HG03442 (cell line): Measurements from ENCODE around the gene ZNF32.

Source experiments
- ATAC-seq: cut with Tn5 transposase; IDR thresholded peaks from one replicate; pipeline ENCODE4 v1.9.1; 2021; ENCODE audit warnings: mild to moderate bottlenecking, moderate library complexity; ENCODE audit not compliant: unreplicated experiment

ZNF32 gene

DNA sequence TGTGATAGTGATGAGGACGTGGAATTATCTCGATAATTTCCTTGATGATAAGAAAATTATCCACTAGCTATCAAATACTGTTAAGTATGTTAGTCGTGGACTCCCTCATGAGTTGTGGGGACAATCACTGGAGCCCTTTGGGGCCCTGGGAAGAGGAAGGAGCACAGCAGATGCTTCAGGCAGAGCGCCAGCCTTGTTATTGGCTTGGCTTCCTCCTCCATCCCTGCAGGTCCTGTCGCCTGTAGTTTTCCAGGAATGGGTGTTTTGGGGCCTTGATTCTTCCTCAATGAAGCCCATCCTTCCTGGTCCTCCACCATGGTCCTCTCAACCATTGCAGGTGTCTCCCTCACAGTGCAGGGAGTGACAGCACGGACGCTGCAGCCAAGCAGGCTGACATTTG, 32.5 kb upstream of the ZNF32 start:
- no peak for ATAC-seq

DNA sequence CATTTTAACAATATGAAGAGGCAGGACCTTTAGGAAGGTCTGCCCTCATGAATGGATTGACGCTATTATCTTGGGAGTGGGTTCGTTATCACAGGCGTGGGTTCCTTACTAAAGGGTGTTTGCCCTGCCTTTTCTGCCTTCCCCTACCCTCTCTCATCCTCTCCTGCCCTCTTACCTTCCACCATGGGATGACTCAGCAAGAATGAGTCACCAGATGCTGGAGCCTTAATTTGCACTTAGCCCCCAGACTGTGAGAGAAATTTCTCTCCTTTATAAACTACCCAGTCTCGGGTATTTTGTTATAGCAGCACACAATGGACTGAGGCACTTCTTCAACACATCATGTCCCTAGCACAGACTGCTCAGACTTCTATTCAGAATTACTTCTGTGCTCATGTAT, 31.4 kb upstream of the ZNF32 start:
- ATAC-seq = no peak

DNA sequence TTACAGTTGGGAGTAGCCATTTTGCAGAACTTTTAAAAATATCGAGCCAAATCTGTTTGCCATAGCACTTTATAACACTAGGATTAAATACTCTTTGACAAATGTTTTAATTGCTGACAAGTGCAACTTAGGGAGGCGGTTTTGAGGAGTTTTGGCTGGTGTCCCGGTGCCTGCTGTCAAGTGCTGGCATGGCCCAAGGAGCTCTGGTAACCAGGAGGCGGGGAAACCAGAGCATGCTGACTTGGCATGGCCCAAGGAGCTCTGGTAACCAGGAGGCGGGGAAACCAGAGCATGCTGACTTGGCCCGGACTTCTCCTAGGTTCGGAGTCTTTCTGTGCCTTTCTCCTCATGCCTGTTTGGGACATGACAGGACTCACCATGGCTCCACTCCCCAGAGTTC, 30.8 kb upstream of the ZNF32 start:
- ATAC-seq = no peak

DNA sequence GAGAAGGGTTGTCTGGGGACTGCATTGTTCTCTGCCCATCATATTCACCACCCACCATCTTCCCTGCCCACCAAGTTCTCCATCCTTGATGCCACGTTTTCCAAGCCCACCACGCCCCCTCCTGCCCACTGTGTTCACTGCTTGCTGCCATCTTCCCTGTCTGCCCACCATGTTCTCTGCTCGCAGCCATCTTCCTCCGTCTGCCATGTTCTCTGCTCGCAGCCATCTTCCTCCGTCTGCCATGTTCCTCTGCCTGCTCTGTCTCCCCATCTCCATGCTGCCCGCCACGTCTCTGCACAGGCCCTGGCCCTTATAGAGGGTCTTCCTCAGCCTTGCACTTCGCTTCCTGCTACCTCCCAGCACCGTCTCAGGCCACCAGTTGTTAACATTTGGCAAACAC, 30.0 kb upstream of the ZNF32 start:
- ATAC-seq = no peak

DNA sequence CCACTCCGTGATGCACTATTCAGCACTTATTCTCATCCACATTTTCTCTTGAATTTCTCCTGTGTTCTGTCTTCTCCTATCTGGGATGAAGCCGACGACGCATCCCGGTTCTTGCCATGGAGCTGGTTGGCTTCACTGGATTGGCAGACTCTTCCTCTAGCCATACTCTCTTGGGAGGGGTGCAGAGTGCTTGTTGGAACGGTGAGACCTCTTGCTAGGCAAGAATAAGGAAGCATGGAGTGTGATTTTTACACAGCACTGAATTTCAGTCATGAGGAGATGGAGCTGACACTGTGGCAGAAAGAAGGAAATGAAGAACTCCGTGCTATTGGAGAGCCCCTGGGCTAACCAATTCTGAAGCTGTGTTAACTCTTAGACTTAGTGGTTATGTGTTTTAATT, 28.2 kb upstream of the ZNF32 start:
- ATAC-seq = no peak

DNA sequence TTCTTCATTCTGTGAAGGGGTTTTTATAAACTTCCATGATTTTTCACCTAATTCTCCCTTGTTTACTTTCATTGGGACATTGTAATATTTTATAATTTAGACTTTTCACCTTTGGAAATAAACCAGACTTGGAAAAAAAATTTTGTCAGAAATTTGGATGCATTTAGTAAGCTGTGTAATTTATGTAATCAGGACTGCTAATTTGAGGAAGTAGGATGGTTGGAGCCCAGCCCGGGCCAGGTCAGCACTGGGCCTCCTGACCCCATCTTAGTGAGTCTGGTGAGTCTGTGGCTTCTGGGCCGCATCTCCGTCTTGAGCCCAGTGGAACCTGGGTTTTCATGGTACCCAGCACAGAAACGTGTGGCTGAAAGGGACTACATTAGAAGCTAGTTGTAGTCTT, 27.6 kb upstream of the ZNF32 start:
- no peak for ATAC-seq

DNA sequence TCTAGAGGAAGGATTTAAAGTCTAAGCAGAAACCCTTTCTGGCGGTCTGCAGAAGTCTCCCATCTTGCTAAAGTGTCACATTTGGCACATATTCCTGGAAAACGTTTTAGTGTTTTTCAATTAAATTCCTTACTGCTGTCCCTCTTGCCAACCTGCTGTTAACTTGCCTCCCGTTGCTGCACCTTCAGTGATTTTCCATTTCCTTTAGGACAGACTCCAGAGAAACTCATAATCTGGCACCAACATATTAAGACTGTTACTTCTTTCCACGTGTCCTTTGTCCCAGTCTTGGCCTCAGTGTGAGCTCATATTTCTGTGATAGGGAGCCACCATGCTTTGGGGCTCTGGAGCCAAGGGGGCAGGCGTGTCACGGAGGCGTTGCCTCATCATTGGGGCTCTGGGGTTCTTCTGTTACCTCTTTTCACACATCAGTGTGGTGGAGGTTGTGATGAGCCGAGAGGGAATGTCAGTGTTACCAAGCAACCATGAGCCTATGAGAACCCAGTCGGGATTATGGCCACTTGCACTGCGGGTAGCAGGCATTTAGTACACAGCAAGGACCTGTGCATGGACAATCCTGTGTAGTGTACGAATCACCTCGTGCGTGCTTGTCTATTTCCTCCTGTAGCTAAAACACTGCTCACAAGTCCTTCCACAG, 26.0 kb upstream of the ZNF32 start:
- ATAC-seq = no peak

DNA sequence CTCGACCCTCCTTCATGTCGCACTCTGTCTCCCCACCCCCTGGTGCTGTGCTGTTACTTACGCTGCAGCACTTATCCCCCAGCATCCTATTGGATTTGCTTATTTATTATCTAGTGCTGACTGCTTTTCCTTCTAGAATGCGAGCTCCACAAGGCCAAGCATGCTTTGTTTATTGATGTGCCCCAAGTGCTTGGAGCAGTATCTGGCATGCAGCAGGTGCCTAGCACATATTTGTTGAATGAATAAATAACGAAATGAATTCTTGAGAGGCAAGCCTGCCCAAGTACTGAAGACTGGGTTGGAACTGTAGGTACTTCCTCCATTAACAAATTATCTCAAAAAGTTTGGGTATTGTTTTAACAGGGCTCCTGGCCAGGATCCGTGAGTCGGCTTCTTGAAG, 24.8 kb upstream of the ZNF32 start:
- ATAC-seq = no peak

DNA sequence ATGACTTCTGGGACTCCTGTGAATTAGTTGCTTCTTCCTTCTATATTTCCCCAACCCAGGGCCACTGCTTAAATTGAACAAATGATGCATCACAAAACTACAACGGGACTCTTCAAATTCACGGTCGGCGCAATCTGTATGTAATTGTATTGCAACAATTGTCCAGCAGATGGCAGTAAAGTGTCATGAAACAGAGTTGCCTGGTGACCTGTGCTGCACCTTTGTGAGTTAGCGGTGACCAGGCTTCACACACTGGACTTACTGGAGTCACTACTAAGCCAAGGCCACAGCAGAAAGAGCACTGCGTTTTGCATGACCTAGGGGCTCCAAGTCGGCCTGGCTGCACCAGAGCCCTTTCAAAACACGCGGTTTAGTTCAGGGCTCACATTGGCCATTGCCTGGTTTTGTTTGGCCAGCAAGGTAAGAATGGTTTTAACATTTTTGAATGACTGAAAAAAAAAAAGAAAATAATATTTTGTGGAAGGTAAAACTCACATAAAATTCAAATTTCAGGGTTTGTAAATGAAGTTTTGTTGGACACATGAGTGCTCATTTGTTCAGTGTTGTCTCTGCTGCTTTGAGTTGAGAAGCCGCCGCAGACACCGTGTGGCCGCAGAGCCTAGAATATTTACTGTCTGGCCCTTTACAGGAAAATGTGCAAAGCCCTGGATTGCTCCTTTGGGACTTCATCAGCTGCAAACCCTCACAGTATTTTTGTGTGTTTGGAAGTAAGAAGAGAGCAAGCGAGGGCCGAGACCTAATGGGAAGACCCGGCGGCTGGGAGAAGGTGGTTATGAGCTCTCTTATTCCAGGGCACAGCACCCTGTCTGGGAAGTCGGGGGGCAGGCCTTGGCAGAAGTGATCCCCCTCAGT, 23.2 kb upstream of the ZNF32 start:
- ATAC-seq = no peak

DNA sequence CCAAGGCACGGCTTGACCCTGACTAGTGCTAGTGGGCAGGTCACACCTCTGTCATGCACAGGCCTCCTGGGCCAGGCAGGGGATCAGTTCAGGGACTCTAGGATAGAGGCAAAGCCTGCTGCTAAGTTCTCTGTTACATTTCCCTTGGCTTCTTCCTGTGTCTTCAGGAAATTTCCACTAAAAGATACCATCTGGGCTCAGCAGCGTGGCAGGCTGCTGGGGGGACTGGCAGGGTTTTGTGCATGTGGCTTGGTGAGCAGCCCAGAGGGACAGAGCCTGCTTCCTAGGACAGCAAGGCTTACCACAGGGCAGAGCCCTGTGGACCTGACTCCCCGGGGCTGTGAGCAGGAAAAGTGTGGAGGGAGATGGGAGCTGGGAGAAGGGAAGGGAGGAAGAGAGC, 20.7 kb upstream of the ZNF32 start:
- ATAC-seq = no peak

DNA sequence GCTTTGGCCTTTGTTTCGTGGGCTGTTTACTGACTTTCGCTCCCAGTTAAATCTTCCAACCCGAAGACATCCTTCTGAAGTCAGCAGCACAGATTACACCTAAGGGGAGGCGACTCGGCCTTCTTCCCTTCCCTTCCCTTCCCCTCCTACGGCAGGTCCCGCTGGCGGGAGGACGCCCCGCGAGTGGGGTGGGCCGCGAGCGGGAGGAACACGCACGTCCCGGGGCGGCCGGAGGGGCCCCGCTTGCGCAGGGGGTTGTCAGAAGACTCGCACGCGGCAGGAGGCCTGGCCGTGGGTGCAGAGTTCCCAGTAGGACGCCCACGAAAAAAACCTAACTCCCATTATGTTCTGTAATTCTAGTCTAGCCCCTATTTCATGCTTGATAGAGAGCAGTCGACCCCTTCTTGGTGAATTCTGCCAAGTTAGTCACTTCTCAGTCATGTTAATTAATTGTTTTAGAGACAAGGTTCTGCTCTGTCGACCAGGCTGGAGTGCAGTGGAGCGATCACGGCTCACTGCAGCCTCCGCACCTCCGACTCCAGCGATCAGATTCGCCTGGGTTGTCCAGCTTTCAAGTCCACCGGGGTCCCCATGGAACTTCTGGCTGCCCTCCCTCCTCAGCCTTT, 19.2 kb upstream of the ZNF32 start:
- no peak for ATAC-seq

DNA sequence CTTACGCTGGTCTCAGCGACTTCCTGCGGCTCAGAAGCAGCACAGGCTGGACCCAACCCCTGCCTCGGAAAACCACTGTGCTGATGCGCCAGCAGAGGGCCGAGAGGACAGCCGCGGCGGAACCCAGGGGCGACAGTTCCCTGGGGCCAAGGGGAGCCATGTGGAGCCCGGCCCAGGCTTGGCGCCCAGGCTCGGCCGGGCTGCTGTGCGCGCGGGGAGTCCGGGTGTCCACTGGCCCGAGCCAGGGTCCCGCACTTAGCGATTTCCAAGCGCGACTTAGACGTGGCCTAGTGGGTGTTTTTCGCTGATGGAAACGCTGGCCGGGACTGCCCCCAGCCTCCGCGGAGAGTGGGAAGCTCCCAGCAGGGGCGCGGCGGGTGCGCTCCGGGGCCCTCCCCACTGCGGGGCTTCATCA, 18.6 kb upstream of the ZNF32 start:
- ATAC-seq = no peak

DNA sequence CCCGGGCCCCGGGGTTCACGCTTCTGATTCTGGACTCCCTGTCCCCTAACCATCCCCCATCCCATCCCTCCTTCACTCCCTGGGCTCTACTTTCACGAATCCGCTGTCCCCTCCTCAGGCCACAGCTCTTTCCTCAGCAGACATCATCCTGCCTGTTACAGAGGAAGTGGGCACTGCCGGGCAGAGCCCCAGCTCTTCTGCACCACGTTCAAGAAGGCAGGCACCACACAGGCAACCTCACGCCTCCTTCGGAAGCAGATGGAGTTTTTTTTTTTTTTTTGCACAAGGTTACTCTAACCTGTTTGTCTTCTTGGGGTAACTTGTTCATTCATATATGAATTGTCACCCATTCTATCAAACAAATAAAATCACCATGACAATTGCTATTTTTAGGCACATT, 17.9 kb upstream of the ZNF32 start:
- ATAC-seq = no peak

DNA sequence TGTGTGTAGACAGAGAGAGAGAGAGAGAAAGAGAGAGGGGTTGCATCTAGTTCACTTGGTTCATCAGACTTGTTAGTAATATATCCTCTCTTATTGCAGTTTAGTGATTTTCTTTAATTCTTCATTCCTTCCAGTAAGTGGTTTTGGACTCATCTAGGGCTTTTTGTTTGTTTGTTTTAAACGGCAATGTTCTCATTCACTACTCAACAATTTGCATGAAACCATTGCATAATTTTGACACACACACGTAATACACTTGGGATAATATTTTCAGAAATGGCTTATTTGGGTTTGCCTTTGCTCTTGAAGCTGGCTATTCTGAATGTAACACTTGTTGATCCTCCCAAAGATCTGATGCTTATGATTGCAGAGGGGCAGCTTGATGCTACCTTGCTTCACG, 16.4 kb upstream of the ZNF32 start:
- no peak for ATAC-seq

DNA sequence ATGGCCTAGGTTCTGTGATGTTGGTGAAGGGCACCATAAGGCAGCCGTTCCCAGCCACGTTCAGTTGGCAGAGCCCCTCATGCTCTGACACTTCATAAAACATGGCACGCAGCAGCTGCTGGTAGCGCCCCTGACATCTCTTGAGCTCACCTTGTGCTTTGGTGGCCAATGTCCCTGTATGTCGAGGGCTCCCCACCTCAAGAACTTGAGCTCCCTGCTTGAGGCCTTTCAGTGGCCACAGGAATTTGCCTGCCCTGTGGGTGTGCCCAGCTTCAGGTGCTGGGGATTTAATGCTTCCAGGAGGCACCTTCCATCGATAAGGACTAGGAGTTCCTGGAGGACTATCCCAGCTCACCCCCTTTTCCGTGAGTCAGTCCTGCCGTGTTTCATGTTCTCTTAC, 9.5 kb upstream of the ZNF32 start:
- no peak for ATAC-seq

DNA sequence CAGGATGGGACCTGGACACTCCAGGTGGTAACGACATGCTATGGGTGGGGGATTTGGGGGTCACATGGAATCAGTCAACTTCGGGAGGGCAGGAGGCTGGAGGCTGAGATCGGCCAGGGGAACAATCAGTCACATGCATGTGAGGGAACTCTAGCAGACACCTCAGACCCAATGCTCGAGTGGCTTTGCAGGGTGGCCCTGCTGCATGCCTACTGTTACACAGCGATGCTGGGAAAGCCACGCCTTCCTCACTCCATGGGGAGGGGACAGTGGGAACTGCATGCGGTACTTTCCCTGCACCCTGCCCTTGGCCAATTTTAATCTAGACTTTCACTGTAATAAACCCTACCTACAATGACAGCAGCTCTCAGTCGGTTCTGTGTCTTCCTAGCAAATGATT, 6.6 kb upstream of the ZNF32 start:
- ATAC-seq = no peak

DNA sequence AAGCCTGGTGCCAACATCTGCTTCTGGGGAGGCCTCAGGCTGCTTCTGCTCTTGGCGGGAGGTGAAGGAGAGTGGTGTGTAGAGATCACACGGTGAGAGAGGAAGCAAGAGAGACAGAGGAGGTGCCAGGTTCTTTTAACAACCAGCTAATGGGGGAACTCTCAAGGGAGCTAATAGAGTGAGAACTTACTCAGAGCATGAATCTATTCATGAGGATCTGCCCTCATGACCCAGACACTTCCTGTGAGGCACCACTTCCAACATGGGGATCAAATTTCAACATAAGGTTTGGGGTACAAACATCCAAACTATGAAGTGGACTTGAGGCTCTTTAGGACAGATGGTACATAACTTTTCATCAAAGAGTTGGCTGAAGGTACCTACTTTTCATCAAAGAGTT, 5.1 kb upstream of the ZNF32 start:
- no peak for ATAC-seq

DNA sequence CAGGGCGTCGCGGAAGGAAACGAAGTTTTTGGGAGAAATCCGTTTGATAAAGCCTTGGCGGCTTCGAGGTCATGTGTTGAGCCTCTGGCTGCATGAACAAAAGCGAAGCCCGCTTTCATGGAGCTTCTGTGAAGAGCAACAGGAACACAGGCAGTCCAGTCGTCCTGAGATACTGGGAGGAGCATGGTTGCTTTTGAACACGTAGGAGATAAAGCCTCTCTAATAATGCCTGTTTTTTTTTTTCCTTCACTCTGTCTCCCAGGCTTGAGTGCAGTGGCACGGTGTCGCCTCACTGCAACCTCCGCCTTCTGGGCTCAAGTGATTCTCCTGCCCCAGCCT, 473 bp upstream of the ZNF32 start:
- ATAC-seq = peak; percentile 1

DNA sequence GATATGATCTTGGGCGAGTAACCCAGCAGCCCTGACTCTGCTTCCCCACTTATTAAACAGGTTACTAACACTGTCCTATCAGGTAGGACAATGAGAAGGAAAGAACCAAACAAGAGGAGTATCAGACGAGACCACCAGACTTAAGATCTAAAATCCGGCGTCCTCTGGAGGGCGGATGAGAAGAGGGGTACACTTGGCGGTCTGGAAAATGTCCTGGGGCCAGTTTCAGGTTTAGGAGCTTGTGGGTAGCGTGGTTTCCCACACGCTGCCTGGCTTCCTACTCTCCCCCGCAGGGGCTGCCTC, 635 bp downstream of the ZNF32 start:
- no peak for ATAC-seq

DNA sequence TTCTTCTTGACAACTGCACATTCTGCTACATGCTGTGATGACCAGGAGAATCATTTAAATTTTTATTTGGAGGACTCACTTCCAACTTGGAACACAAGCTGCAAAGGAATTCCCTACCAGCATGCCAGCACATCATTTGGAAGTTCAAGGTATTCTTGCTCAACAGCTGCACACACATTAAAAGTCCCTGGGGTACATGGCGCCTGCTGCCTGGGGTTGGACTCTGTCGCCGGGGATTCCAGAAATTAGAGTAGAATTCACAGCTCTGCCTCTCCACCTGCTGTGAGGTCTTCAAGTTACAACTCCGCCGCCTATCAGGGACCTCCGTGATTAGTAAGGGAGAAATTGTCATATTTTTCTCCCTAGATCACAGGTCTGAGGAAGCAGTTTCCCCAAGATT, 1.1 kb downstream of the ZNF32 start:
- ATAC-seq = no peak

DNA sequence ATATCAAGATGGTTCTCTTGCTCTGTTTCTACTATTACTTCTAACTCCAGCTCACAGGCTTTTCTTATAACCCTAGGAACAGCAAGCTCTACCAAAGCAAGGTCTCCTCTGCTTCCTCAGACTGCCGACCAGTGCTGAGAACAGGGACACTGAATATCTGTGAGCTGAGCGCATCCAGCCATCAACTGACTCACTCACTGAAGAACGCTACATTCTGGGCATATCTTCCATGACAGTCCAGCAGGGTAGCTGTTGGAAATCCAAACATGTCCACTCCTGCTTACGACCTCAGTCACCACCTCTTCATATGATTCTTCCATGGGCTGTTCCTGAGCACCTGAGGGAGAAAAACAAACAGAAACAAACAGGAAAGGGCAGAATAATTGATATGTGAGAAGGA, 2.8 kb downstream of the ZNF32 start:
- ATAC-seq = no peak

DNA sequence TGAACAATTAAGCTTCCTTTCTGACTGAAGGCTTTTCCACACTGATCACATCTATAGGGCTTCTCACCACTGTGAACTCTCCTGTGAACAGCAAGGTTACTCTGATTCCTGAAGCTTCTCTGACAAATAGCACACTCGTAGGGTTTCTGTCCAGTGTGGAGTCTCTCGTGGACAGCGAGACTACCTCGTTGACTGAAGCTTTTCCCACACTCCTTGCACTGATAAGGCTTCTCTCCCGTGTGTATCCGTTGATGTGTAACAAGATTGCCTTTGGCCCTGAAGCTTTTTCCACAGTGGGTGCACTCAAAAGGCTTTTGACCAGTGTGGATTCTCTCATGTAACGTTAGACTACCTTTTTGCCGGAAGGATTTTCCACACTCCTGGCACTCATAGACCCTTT, 4.4 kb downstream of the ZNF32 start:
- ATAC-seq = no peak

DNA sequence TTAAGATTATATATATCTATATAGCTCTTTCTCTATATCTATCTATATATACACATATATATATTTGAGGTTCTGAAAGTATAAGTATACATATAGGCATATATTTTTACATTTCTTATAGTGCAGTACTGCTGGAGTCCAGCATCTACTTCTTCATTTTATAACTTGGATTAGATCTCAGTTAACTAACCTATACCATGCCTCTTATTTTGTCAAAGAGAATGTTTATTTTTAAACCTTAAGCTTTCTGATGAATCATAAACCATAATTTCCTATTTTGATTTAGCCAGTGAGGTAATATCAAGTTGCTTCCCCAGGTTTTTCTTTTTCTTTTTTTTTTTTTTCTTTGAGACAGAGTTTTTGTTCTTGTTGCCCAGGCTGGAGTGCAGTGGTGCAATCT, 8.1 kb downstream of the ZNF32 start:
- ATAC-seq = no peak
